D721Med (cell line): ENCODE measurements around the gene POLR3E.
A peak's percentile ranks its signal among the peaks of the same experiment; 100 is the strongest.

Experiments used
- DNase-seq: peaks from one replicate; pipeline ENCODE4 v3.0.0; 2011; ENCODE audit warnings: low spot score; ENCODE audit not compliant: insufficient read length
- FAIRE-seq: peaks from 2 replicates; lab custom pipeline; 2011; peaks lifted over from hg19 to GRCh38; lab: Jason Lieb, UNC
- CTCF ChIP-seq: IDR thresholded peaks from 2 replicates; pipeline ENCODE4 v1.5.1; 2012; ENCODE audit warnings: mild to moderate bottlenecking, control low read depth; ENCODE audit not compliant: insufficient read depth; ENCODE audit errors: missing control alignments

POLR3E gene

GRCh38 chr16:22372882-22373661 lies 75.9 kb downstream of the POLR3E start:
- FAIRE-seq (no peak), DNase-seq (no peak)
- no peak for TF ChIP-seq CTCF

GRCh38 chr16:22373662-22374310 lies 76.6 kb downstream of the POLR3E start:
- FAIRE-seq (no peak), DNase-seq (no peak)
- no peak for TF ChIP-seq CTCF

- peak; percentile 80 for DNase-seq
- TF ChIP-seq CTCF = no peak
- FAIRE-seq = no peak
Observed at GRCh38 chr16:22374311-22375116, 77.3 kb downstream of the POLR3E start, which contains the start of gene CDR2. Gene CDR2 (minus strand): TSS chr16:22374619. CDS start chr16:22374309, 310 bp downstream.

- TF ChIP-seq CTCF = no peak
- no peak for FAIRE-seq
- DNase-seq = no peak
Observed at GRCh38 chr16:22375117-22375962, 78.1 kb downstream of the POLR3E start.

- FAIRE-seq = no peak
Observed at GRCh38 chr16:22375963-22376640, 78.9 kb downstream of the POLR3E start.

More at GRCh38 chr16:22375963-22376640, 78.9 kb downstream of the POLR3E start:
- DNase-seq = no peak
- TF ChIP-seq CTCF = no peak
